D721Med (cell line): ENCODE data around the gene FAM217A.

ENCODE experiments used
- DNase-seq: peaks from one replicate; pipeline ENCODE4 v3.0.0; 2011; ENCODE audit warnings: low spot score; ENCODE audit not compliant: insufficient read length
- FAIRE-seq: peaks from 2 replicates; lab custom pipeline; 2011; peaks lifted over from hg19 to GRCh38; lab: Jason Lieb, UNC
- CTCF ChIP-seq: IDR thresholded peaks from 2 replicates; pipeline ENCODE4 v1.5.1; 2012; ENCODE audit warnings: mild to moderate bottlenecking, control low read depth; ENCODE audit not compliant: insufficient read depth; ENCODE audit errors: missing control alignments

Gene FAM217A

GRCh38 chr6:4021854-4022695, 56.9 kb downstream of the FAM217A start:
- FAIRE-seq (no peak), DNase-seq (no peak)
- TF ChIP-seq CTCF: no peak

GRCh38 chr6:4021133-4021853, 57.6 kb downstream of the FAM217A start:
- DNase-seq: no peak
- TF ChIP-seq CTCF: peak; percentile 23
- no peak for FAIRE-seq

GRCh38 chr6:4020822-4021132, 58.2 kb downstream of the FAM217A start:
- DNase-seq (no peak), FAIRE-seq (no peak)
- no peak for TF ChIP-seq CTCF

- no peak for TF ChIP-seq CTCF
- FAIRE-seq: no peak
- no peak for DNase-seq
Observed at GRCh38 chr6:4018924-4019236, 60.1 kb downstream of the FAM217A start.
